HepG2 (cell line): ENCODE measurements around the gene THAP9. TPM values are rescaled to one million over a fixed set of nuclear protein-coding genes. Genes with fewer than 3 reads are reported as not detected.

Experiments used
- CEBPB ChIP-seq: IDR thresholded peaks from 2 replicates; pipeline ENCODE4 v1.6.1; 2011; ENCODE audit warnings: low read depth, low read length, improper control_type of control experiment, borderline replicate concordance
- CEBPG ChIP-seq: IDR thresholded peaks from 2 replicates; pipeline ENCODE4 v1.6.1; 2016
- CREM ChIP-seq, 2 experiments: sonication (generic) in 1 of 2; formaldehyde crosslinking in 1 of 2; IDR thresholded peaks; 2 replicates each; pipeline versions ENCODE4 v1.4.0 to v1.6.1; 2016 to 2020; ENCODE audit warnings: antibody characterized with exemption in 1 of 2, mild to moderate bottlenecking in 1 of 2, missing genetic modification reagents in 1 of 2
- FOXA1 ChIP-seq, 2 experiments: fragments of 450-650 bp in 1 of 2; sonication (generic) in 1 of 2; formaldehyde crosslinking in 1 of 2; IDR thresholded peaks; 2 replicates each; pipeline versions ENCODE4 v1.4.0 to v1.6.1; 2016 to 2020; ENCODE audit warnings: missing genetic modification reagents in 1 of 2
- FOXA3 ChIP-seq: IDR thresholded peaks from 2 replicates; pipeline ENCODE4 v1.6.1; 2016; ENCODE audit warnings: missing genetic modification reagents, missing compliant biosample characterization
- FOXP1 ChIP-seq, 2 experiments: fragments of 450-650 bp in 1 of 2; IDR thresholded peaks; 2 replicates each; pipeline ENCODE4 v1.6.1; 2017 to 2018; ENCODE audit warnings: antibody characterized with exemption in 1 of 2
- HNF4G ChIP-seq, 2 experiments: sonication (generic) in 1 of 2; formaldehyde crosslinking in 1 of 2; IDR thresholded peaks; 2 replicates each; pipeline versions ENCODE4 v1.4.0 to v1.6.1; 2011 to 2020; ENCODE audit warnings: borderline replicate concordance in 2 of 2, low read depth in 2 of 2, mild to moderate bottlenecking in 2 of 2, low read length in 1 of 2, missing genetic modification reagents in 1 of 2, moderate library complexity in 1 of 2
- KDM5A ChIP-seq: fragments of 200-600 bp; sonication (generic); IDR thresholded peaks from 2 replicates; pipeline ENCODE4 v1.7.0; 2018; ENCODE audit warnings: antibody characterized with exemption, mild to moderate bottlenecking, low read length, borderline replicate concordance
- MIER3 ChIP-seq: IDR thresholded peaks from 2 replicates; pipeline ENCODE4 v1.6.1; 2016; ENCODE audit warnings: missing compliant biosample characterization, borderline replicate concordance
- NFIB ChIP-seq: sonication (generic); formaldehyde crosslinking; IDR thresholded peaks from 2 replicates; pipeline ENCODE4 v1.9.0; 2021; ENCODE audit warnings: missing genetic modification reagents, mild to moderate bottlenecking, borderline replicate concordance
- SAP130 ChIP-seq: IDR thresholded peaks from 2 replicates; pipeline ENCODE4 v1.6.1; 2016; ENCODE audit warnings: low read depth
- SIX1 ChIP-seq: sonication (generic); formaldehyde crosslinking; IDR thresholded peaks from 2 replicates; pipeline ENCODE4 v1.4.0; 2020; ENCODE audit warnings: missing genetic modification reagents, borderline replicate concordance
- SNRNP70 ChIP-seq: fragments of 200-400 bp; formaldehyde crosslinking; IDR thresholded peaks from 2 replicates; pipeline ENCODE4 v1.6.1; 2017; ENCODE audit warnings: mild to moderate bottlenecking, low read depth, low read length, moderate library complexity
- SOX13 ChIP-seq, 3 experiments: fragments of 450-650 bp in 1 of 3; sonication (generic) in 1 of 3; formaldehyde crosslinking in 1 of 3; IDR thresholded peaks in 2 of 3; conservative IDR thresholded peaks in 1 of 3; 2 replicates each; pipeline versions ENCODE4 v1.5.0 to v1.6.1; 2016 to 2020; ENCODE audit warnings: antibody characterized with exemption in 1 of 3, mild to moderate bottlenecking in 1 of 3, missing compliant biosample characterization in 1 of 3, missing genetic modification reagents in 1 of 3, moderate library complexity in 1 of 3
- SOX5 ChIP-seq: IDR thresholded peaks from 2 replicates; pipeline ENCODE4 v1.6.1; 2016; ENCODE audit warnings: borderline replicate concordance
- SP140L ChIP-seq: sonication (generic); formaldehyde crosslinking; IDR thresholded peaks from 2 replicates; pipeline ENCODE4 v1.4.0; 2020; ENCODE audit warnings: missing genetic modification reagents, borderline replicate concordance
- TARDBP ChIP-seq: sonication (generic); formaldehyde crosslinking; IDR thresholded peaks from 2 replicates; pipeline ENCODE4 v1.8.0; 2022; ENCODE audit warnings: mild to moderate bottlenecking, missing genetic modification reagents
- TCF7 ChIP-seq: sonication (generic); IDR thresholded peaks from 2 replicates; pipeline ENCODE4 v1.6.1; 2016; ENCODE audit warnings: antibody characterized with exemption, low read depth
- ZBTB3 ChIP-seq: sonication (generic); formaldehyde crosslinking; IDR thresholded peaks from 2 replicates; pipeline ENCODE4 v1.4.0; 2020; ENCODE audit warnings: low read depth, mild to moderate bottlenecking, moderate library complexity, missing genetic modification reagents, borderline replicate concordance
- polyA plus RNA-seq, 8 experiments: library from polyadenylated mRNA; depleted of rRNA in 3 of 8; stranded (reverse) in 7 of 8; unstranded in 1 of 8; fragments of >200 nt; fragmentation: Illumina TruSeq in 4 of 8; extraction: Trizol in 4 of 8; gene quantifications; 2 replicates each; pipeline versions ENCODE4 v1.2.1 to v1.2.3, GENCODE V29; 2011 to 2016; ENCODE audit warnings: low read depth in 4 of 8, missing spikeins in 1 of 8, mixed read lengths in 1 of 8; ENCODE audit not compliant: insufficient read depth in 1 of 8
- total RNA-seq, 5 experiments: library from RNA; depleted of rRNA; stranded (reverse); fragments of >200 nt; fragmentation: Illumina TruSeq; extraction: Trizol; gene quantifications; 2 replicates each; pipeline ENCODE4 v1.2.3, GENCODE V29; 2016; ENCODE audit warnings: low read depth in 1 of 5
- TF ChIP-seq, protein P1 (sequence below): IDR thresholded peaks from 2 replicates; pipeline ENCODE4 v1.4.0; 2020; ENCODE audit warnings: mild to moderate bottlenecking, missing genetic modification reagents
- TF ChIP-seq, protein P2 (sequence below): sonication (generic); formaldehyde crosslinking; IDR thresholded peaks from 2 replicates; pipeline ENCODE4 v1.5.0; 2020; ENCODE audit warnings: missing genetic modification reagents
- TF ChIP-seq, protein P3 (sequence below): sonication (generic); formaldehyde crosslinking; IDR thresholded peaks from 2 replicates; pipeline ENCODE4 v1.5.0; 2020; ENCODE audit warnings: mild to moderate bottlenecking, missing genetic modification reagents

THAP9 gene
- total and polyA plus RNA-seq, 2 of the 13 experiments (the other 11 are each of a cell fraction or from before 2014, with no cell fraction given): 6.0 to 7.2 TPM

DNA sequence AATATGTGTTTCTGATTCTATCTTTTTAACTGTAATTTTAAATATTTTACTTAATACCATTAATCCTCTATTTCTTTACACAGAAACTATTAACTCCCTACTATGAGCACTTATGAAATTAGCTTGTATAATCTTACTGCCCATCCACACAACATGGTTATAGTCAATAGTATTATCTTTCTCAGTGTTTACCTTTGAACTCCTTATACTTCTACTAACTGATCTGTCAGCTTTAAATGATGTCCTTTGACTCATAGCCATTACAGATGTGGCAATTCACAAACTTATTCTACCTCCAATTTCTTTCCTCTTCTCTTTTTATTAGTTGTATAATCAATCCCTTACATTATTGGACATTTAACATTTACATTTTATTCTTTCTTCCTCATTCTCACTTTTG, 15.1 kb upstream of the THAP9 start (continued):
- TF ChIP-seq SOX13 (IDR thresholded peaks at IDR 0.05) (no peak), SOX13 (CRISPR knock-in tag; conservative IDR thresholded peaks at IDR 0.05 in 1 of 2, IDR thresholded peaks at IDR 0.05 in 1 of 2) (peak in 1 of 2 experiments; percentile 44; a peak in 1 of 4 replicates), MIER3 (CRISPR knock-in tag) (no peak), FOXA1 (IDR thresholded peaks at IDR 0.05) (peak; percentile 71), FOXA1 (CRISPR knock-in tag; IDR thresholded peaks at IDR 0.05) (peak; percentile 88), CEBPB (peak; percentile 26; the same call in 1 of the 2 replicates), FOXA3 (CRISPR knock-in tag) (peak; percentile 86), SOX5 (CRISPR knock-in tag) (0 out of 2 replicates have a peak, but pooled peaks have one; percentile 17), CEBPG (peak; percentile 47; the same call in 1 of the 2 replicates), ZBTB3 (CRISPR knock-in tag) (no peak), FOXP1 (IDR thresholded peaks at IDR 0.05) (no peak), FOXP1 (CRISPR knock-in tag; IDR thresholded peaks at IDR 0.05) (peak; percentile 64), TCF7 (peak; percentile 20; the same call in 1 of the 2 replicates), KDM5A (peak; percentile 27; the same call in 1 of the 2 replicates), NFIB (CRISPR knock-in tag) (no peak), TARDBP (0 out of 2 replicates have a peak, but pooled peaks have one; percentile 19), HNF4G (IDR thresholded peaks at IDR 0.05; ENCODE audit: borderline replicate concordance, low read depth, low read length) (0 out of 2 replicates have a peak, but pooled peaks have one; percentile 20), HNF4G (CRISPR knock-in tag; IDR thresholded peaks at IDR 0.05; ENCODE audit: borderline replicate concordance, low read depth) (no peak), SIX1 (CRISPR knock-in tag) (peak; percentile 73; the same call in 1 of the 2 replicates), CREM (IDR thresholded peaks at IDR 0.05) (peak; percentile 39), CREM (CRISPR knock-in tag; IDR thresholded peaks at IDR 0.05) (no peak), SNRNP70 (no peak), SP140L (CRISPR knock-in tag) (no peak), SAP130 (CRISPR knock-in tag) (peak; percentile 60)
- TF ChIP-seq, protein P1, sequence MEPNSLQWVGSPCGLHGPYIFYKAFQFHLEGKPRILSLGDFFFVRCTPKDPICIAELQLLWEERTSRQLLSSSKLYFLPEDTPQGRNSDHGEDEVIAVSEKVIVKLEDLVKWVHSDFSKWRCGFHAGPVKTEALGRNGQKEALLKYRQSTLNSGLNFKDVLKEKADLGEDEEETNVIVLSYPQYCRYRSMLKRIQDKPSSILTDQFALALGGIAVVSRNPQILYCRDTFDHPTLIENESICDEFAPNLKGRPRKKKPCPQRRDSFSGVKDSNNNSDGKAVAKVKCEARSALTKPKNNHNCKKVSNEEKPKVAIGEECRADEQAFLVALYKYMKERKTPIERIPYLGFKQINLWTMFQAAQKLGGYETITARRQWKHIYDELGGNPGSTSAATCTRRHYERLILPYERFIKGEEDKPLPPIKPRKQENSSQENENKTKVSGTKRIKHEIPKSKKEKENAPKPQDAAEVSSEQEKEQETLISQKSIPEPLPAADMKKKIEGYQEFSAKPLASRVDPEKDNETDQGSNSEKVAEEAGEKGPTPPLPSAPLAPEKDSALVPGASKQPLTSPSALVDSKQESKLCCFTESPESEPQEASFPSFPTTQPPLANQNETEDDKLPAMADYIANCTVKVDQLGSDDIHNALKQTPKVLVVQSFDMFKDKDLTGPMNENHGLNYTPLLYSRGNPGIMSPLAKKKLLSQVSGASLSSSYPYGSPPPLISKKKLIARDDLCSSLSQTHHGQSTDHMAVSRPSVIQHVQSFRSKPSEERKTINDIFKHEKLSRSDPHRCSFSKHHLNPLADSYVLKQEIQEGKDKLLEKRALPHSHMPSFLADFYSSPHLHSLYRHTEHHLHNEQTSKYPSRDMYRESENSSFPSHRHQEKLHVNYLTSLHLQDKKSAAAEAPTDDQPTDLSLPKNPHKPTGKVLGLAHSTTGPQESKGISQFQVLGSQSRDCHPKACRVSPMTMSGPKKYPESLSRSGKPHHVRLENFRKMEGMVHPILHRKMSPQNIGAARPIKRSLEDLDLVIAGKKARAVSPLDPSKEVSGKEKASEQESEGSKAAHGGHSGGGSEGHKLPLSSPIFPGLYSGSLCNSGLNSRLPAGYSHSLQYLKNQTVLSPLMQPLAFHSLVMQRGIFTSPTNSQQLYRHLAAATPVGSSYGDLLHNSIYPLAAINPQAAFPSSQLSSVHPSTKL (CRISPR knock-in tag): peak; percentile 74
- TF ChIP-seq, protein P2, sequence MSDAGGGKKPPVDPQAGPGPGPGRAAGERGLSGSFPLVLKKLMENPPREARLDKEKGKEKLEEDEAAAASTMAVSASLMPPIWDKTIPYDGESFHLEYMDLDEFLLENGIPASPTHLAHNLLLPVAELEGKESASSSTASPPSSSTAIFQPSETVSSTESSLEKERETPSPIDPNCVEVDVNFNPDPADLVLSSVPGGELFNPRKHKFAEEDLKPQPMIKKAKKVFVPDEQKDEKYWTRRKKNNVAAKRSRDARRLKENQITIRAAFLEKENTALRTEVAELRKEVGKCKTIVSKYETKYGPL (CRISPR knock-in tag): 0 out of 2 replicates have a peak, but pooled peaks have one; percentile 52
- TF ChIP-seq, protein P3, sequence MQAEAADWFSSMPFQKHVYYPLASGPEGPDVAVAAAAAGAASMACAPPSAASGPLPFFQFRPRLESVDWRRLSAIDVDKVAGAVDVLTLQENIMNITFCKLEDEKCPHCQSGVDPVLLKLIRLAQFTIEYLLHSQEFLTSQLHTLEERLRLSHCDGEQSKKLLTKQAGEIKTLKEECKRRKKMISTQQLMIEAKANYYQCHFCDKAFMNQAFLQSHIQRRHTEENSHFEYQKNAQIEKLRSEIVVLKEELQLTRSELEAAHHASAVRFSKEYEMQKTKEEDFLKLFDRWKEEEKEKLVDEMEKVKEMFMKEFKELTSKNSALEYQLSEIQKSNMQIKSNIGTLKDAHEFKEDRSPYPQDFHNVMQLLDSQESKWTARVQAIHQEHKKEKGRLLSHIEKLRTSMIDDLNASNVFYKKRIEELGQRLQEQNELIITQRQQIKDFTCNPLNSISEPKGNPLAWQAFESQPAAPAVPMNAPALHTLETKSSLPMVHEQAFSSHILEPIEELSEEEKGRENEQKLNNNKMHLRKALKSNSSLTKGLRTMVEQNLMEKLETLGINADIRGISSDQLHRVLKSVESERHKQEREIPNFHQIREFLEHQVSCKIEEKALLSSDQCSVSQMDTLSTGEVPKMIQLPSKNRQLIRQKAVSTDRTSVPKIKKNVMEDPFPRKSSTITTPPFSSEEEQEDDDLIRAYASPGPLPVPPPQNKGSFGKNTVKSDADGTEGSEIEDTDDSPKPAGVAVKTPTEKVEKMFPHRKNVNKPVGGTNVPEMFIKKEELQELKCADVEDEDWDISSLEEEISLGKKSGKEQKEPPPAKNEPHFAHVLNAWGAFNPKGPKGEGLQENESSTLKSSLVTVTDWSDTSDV (CRISPR knock-in tag): no peak
